A673 (cell line): ENCODE results near the gene PUM1. TPM values are rescaled to one million over a fixed set of nuclear protein-coding genes. Genes with fewer than 3 reads are reported as not detected.

Experiments
- BruUV-seq: library from RNA; stranded (reverse); fragments of 400-500 nt; replicated peaks from 2 replicates; lab custom pipeline; 2021; lab: Mats Ljungman, UMichigan
- CTCF ChIA-PET: fragments of 300-600 bp; sonication (Branson Sonifier 250); formaldehyde crosslinking; loops from one replicate; lab custom pipeline; 2022; ENCODE audit warnings: antibody characterized with exemption; lab: Charles Lee
- POLR2A ChIA-PET: fragments of 300-600 bp; sonication (Branson Sonifier 250); formaldehyde crosslinking; loops from one replicate; lab custom pipeline; 2022; ENCODE audit warnings: antibody characterized with exemption; ENCODE audit not compliant: low non-redundant PET; lab: Charles Lee
- DNase-seq: peaks from one replicate; pipeline ENCODE4 v3.0.0-alpha.2; 2015; ENCODE audit warnings: low spot score
- H3K27ac ChIP-seq: fragments of 200-600 bp; sonication (generic); 2 replicates; pipeline ENCODE4 v1.5.1; 2016; ENCODE audit warnings: mixed run types, low read depth, mild to moderate bottlenecking, mixed read lengths, antibody characterized with exemption, low read length; ENCODE audit not compliant: poor library complexity, severe bottlenecking
- H3K27me3 ChIP-seq: fragments of 200-600 bp; sonication (generic); replicated peaks from 2 replicates; pipeline ENCODE4 v1.6.1; 2017; ENCODE audit warnings: mixed run types, low read depth, mild to moderate bottlenecking, mixed read lengths, antibody characterized with exemption, low read length; ENCODE audit not compliant: insufficient read depth, poor library complexity
- H3K36me3 ChIP-seq: fragments of 200-600 bp; sonication (generic); 2 replicates; pipeline ENCODE4 v1.6.1; 2016; ENCODE audit warnings: mixed run types, mild to moderate bottlenecking, mixed read lengths, antibody characterized with exemption, low read length; ENCODE audit not compliant: insufficient read depth, poor library complexity, severe bottlenecking
- H3K4me1 ChIP-seq: fragments of 200-600 bp; sonication (generic); 2 replicates; pipeline ENCODE4 v1.6.1; 2017; ENCODE audit warnings: mixed run types, mild to moderate bottlenecking, mixed read lengths, antibody characterized with exemption, low read length; ENCODE audit not compliant: insufficient read depth, poor library complexity, severe bottlenecking
- H3K4me3 ChIP-seq: fragments of 200-600 bp; sonication (generic); 2 replicates; pipeline ENCODE4 v1.5.1; 2016; ENCODE audit warnings: low read depth, mixed run types, mild to moderate bottlenecking, mixed read lengths, low read length; ENCODE audit not compliant: poor library complexity, severe bottlenecking
- H3K9me3 ChIP-seq: fragments of 200-600 bp; sonication (generic); 2 replicates; pipeline ENCODE4 v1.6.1; 2016; ENCODE audit warnings: mixed run types, low read depth, mild to moderate bottlenecking, mixed read lengths, antibody characterized with exemption, low read length; ENCODE audit not compliant: poor library complexity, severe bottlenecking
- EZH2 ChIP-seq: fragments of 200-600 bp; sonication (generic); IDR thresholded peaks from 2 replicates; pipeline ENCODE4 v1.6.1; 2017; ENCODE audit warnings: borderline replicate concordance, low read depth, mild to moderate bottlenecking, mixed read lengths, antibody characterized with exemption, low read length; ENCODE audit not compliant: poor library complexity, severe bottlenecking
- intact Hi-C: fragments of 100-400 bp; cut with micrococcal nuclease; formaldehyde crosslinking; loops from one replicate; pipeline ENCODE4 v1.10.0; 2022; ENCODE audit not compliant: unreplicated experiment
- total RNA-seq: library from RNA; stranded (reverse); gene quantifications from 2 replicates; pipeline ENCODE4 v1.2.3, GENCODE V29; 2021
- TF ChIP-seq, protein P1 (sequence below): fragments of 300-800, 200-600 bp; sonication (generic); conservative IDR thresholded peaks from 2 replicates; pipeline ENCODE4 v1.5.1; 2017; ENCODE audit warnings: low read depth, mild to moderate bottlenecking, antibody characterized with exemption, low read length, moderate library complexity, mixed read lengths

The PUM1 gene
- total RNA-seq, 1 experiment from 2014 or later = 138 TPM

GRCh38 chr1:30977511-30977910, 88.0 kb downstream of the PUM1 start:
- H3K36me3 ChIP-seq = peaks cover 51% of the 10 kb centered on the region
- H3K4me3 ChIP-seq = no peak overlapping the region
- DNase-seq = no peak
- POLR2A ChIA-PET = no interaction called here
- H3K9me3 ChIP-seq = no peaks in the 10 kb centered on the region
- TF ChIP-seq, protein P1, sequence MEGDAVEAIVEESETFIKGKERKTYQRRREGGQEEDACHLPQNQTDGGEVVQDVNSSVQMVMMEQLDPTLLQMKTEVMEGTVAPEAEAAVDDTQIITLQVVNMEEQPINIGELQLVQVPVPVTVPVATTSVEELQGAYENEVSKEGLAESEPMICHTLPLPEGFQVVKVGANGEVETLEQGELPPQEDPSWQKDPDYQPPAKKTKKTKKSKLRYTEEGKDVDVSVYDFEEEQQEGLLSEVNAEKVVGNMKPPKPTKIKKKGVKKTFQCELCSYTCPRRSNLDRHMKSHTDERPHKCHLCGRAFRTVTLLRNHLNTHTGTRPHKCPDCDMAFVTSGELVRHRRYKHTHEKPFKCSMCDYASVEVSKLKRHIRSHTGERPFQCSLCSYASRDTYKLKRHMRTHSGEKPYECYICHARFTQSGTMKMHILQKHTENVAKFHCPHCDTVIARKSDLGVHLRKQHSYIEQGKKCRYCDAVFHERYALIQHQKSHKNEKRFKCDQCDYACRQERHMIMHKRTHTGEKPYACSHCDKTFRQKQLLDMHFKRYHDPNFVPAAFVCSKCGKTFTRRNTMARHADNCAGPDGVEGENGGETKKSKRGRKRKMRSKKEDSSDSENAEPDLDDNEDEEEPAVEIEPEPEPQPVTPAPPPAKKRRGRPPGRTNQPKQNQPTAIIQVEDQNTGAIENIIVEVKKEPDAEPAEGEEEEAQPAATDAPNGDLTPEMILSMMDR = no peak
- TF ChIP-seq EZH2 = no peak
- peaks cover 27% of the 10 kb centered on the region for H3K4me1 ChIP-seq
- H3K27ac ChIP-seq = no peak overlapping the region
- intact Hi-C loops = no loop called here
- H3K27me3 ChIP-seq = no peaks in the 10 kb centered on the region
- CTCF ChIA-PET = no interaction called here
- BruUV-seq = no TSS peak

- TF ChIP-seq, protein P1 = 0 out of 2 replicates have a peak, but pooled peaks have one; percentile 24
- no peak for TF ChIP-seq EZH2
- Histone ChIP-seq H3K27ac (no peak overlapping the region), H3K4me1 (peaks cover 27% of the 10 kb centered on the region), H3K4me3 (no peak overlapping the region), H3K9me3 (no peaks in the 10 kb centered on the region), H3K36me3 (peaks cover 51% of the 10 kb centered on the region), H3K27me3 (no peaks in the 10 kb centered on the region)
- ChIA-PET CTCF (no interaction called here), POLR2A (no interaction called here)
- no TSS peak for BruUV-seq
- intact Hi-C loops = no loop called here
- peak; percentile 19 for DNase-seq
Measured at GRCh38 chr1:30977105-30977504, 88.4 kb downstream of the PUM1 start.

- H3K36me3 ChIP-seq = peaks cover 51% of the 10 kb centered on the region
- BruUV-seq = no TSS peak
- H3K27ac ChIP-seq = no peak overlapping the region
- TF ChIP-seq EZH2 = no peak
- TF ChIP-seq, protein P1 = no peak
- peaks cover 27% of the 10 kb centered on the region for H3K4me1 ChIP-seq
- no peaks in the 10 kb centered on the region for H3K9me3 ChIP-seq
- no peaks in the 10 kb centered on the region for H3K27me3 ChIP-seq
- POLR2A ChIA-PET = no interaction called here
- intact Hi-C loops = no loop called here
- CTCF ChIA-PET = no interaction called here
- no peak overlapping the region for H3K4me3 ChIP-seq
- peak; percentile 18 for DNase-seq
Measured at GRCh38 chr1:30976143-30976542, 89.4 kb downstream of the PUM1 start.
